Measurements from ENCODE around the gene GADL1.

GADL1 gene

DNA sequence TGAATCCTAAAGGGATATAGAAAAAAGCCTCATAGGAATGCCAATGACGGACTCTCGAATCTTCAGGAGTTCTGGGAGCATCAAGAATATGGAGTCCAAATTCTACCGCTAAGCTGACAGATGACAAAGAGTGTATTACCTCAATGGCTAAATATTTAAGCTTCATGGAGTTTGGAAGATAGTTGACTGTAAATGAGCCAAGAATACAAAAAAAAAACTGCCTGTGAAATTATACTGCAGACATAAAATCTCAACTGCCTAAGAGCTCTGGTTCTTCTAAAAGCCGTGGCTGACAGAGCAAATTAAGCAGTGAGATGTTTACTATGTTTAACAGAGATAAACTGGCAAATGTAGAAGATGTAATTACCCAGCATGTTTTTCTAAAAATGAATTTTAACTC is 140.0 kb downstream of the GADL1 start:
- TF ChIP-seq, protein P1, sequence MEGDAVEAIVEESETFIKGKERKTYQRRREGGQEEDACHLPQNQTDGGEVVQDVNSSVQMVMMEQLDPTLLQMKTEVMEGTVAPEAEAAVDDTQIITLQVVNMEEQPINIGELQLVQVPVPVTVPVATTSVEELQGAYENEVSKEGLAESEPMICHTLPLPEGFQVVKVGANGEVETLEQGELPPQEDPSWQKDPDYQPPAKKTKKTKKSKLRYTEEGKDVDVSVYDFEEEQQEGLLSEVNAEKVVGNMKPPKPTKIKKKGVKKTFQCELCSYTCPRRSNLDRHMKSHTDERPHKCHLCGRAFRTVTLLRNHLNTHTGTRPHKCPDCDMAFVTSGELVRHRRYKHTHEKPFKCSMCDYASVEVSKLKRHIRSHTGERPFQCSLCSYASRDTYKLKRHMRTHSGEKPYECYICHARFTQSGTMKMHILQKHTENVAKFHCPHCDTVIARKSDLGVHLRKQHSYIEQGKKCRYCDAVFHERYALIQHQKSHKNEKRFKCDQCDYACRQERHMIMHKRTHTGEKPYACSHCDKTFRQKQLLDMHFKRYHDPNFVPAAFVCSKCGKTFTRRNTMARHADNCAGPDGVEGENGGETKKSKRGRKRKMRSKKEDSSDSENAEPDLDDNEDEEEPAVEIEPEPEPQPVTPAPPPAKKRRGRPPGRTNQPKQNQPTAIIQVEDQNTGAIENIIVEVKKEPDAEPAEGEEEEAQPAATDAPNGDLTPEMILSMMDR (IDR thresholded peaks at IDR 0.05): no peak

DNA sequence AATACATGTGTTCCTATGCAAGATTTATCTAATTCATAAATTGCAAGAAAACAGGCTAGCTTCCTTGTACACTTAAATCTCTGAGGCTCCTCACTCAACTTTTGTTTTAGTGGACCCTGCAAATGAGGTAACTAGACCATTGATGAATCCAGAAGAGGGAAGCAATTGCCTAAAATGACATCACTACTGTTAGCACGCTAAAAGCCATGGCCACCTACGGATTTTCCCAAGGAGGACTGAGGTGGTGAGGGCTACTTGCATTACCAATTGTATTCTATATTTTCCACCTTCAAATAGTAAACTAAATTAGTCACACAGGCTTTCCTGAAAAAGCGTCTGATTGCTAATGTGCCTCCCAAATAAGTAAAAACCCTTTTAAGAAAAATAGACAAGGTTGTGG is 140.7 kb downstream of the GADL1 start:
- TF ChIP-seq, protein P1 (IDR thresholded peaks at IDR 0.05): no peak

DNA sequence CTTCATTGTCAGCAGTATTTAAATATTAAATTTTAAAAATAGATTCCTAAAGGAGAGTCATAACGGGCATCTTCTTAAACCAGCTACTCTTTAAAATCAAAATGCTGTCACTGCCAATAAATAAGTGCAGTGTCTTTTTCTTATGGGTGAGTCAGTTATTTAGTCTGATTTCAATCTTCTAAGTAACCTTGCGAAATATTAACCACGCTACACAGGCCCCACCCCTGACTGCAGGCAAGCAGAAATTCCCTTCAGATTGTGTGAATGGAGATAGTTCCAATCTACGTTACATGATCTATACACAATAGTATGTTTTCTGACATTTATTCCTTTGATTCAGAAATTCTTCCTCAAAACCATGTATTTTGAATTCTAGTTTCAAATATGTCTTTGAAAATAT is 141.5 kb downstream of the GADL1 start:
- TF ChIP-seq, protein P1 (IDR thresholded peaks at IDR 0.05): no peak

DNA sequence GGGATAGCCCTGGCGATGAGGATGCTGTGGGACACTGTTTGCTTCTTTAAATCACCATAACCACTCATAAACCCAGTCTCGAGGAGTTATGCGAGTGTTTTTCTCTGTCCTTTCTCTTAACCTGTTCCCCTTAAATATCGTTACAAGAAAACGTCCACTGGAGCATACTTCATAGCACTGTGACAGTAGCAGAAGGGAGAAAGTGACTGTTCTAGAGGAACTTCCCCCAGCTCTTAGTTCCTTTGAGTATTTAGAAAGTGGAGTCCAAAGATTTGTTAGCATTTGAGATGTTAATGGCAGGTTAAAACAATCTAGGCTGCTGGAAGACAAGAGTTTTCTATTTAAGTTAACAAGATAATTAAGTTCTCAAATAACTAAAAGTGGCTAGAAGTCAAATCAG is 142.0 kb downstream of the GADL1 start:
- TF ChIP-seq, protein P1 (IDR thresholded peaks at IDR 0.05): no peak

DNA sequence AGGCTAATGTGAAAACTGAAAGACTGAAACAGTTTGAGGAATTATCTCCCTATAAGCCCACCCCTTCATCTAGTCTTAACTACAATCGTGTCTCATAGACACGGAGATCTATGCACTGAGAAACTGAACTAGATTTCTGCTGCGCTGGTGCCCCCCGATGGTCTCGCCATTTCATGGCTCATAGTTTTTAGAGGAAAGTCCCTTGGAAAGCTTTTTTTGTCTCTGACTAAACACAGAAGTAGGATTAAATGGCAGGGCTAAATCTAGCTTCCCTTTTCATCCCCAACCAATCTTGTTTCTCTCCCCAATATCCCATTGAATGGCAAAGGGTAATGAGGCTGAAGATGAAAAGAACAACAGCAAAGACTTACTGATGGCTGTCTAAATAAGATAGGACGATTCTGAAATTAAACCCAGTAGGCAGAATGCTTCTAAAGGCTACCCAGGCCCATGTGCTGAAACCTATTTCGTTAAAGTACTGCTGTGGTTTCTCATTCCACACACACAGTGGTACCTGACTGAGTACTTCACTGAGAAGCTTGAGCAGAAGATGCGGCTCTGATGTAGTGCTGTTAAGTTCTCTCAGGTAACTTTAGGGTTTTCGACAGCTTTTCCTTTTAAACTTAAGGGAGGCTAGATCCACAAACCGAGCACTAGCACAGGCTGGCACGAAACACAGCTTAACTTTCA is 142.7 kb downstream of the GADL1 start:
- TF ChIP-seq, protein P1 (IDR thresholded peaks at IDR 0.05): no peak

DNA sequence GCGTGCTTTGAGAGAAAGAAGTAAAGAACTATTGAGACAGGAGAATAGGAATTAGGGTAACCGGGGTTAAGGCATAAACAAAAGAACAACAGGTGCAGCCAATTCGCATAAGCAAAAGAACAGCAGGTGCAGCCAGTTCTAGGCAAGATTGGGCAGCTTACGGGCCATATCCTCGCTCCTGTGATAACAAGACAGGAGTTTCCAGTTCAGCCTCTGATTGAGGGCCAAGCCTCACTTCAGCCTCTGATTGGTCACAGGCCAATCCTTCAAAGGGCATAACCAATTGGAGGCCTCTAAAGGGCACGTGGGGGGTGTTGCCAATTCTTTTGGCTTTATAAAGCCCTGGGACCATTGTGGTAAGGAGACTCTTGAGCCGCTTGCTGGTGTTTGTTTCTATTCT is 143.5 kb downstream of the GADL1 start:
- TF ChIP-seq, protein P1 (IDR thresholded peaks at IDR 0.05): no peak

DNA sequence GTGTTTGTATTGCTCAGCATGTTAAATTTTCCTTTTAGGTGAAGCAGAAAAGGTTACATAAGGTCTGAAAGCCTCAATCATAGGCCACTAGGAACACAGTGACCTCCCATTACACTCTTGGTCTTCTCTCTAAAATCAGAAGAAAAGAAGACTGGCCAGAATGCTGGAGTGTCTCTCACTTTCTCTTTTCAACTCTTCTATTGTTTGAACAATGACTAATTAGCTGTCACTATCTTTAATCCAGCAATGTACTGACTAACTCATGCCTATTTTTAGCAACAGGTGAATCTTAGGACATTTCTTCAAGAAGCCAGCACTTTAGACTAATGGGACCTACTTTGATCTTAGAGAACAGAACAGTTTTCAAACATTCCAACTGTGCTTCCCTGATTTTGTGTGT is 145.2 kb downstream of the GADL1 start:
- TF ChIP-seq, protein P1 (IDR thresholded peaks at IDR 0.05): no peak

DNA sequence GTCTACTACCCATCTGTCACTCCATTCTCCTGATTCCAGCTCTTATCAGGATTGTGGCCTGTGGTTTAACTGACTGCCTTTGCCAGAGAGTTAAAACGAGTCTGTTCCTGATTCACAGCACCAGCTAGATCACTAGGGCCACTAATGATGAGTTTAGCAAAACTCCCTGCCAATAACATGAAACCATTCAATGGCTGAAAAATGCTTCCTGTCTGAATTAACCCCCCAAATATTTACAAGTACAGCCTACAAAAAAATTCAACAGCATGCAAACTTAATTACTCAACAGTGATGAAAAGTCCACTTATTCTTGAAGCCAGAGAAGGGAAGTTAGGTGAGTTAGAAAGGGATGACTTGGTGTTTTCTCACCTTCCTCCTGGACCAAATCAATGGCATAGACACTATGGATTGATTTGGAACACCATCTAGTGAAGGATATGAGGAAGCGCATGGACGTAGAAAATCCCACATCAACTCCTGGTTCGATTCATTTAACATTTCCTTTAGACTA is 146.6 kb downstream of the GADL1 start:
- TF ChIP-seq, protein P1 (IDR thresholded peaks at IDR 0.05): peak; percentile 45; the same call in 1 of the 2 replicates
